HEK293 (cell line): ENCODE measurements around the gene LCN1.

Source experiments
- OSR2 ChIP-seq: fragments of 450-650 bp; formaldehyde crosslinking; IDR thresholded peaks from 2 replicates; pipeline ENCODE4 v1.5.1; 2016; ENCODE audit warnings: missing biosample characterization, missing genetic modification characterization
- YY1 ChIP-seq: fragments of 450-650 bp; formaldehyde crosslinking; IDR thresholded peaks from 2 replicates; pipeline ENCODE4 v1.5.1; 2018; ENCODE audit warnings: missing biosample characterization, missing genetic modification characterization
- ZNF132 ChIP-seq: fragments of 450-650 bp; formaldehyde crosslinking; IDR thresholded peaks from 2 replicates; pipeline ENCODE4 v1.5.1; 2017; ENCODE audit warnings: missing biosample characterization, missing genetic modification characterization, borderline replicate concordance
- ZNF211 ChIP-seq: fragments of 450-650 bp; formaldehyde crosslinking; IDR thresholded peaks from 2 replicates; pipeline ENCODE4 v1.5.1; 2016; ENCODE audit warnings: low read depth, missing biosample characterization, missing genetic modification characterization
- ZNF274 ChIP-seq, 2 experiments: fragments of 200-500 bp in 1 of 2; fragments of 450-650 bp in 1 of 2; sonication (Bioruptor generic) in 1 of 2; formaldehyde crosslinking in 1 of 2; IDR thresholded peaks; 2 replicates each; pipeline versions ENCODE4 v1.5.1 to v1.6.1; 2014 to 2016; ENCODE audit warnings: borderline replicate concordance in 1 of 2, inconsistent platforms in 1 of 2, low read length in 1 of 2, missing biosample characterization in 1 of 2, missing genetic modification characterization in 1 of 2
- ZNF558 ChIP-seq: fragments of 450-650 bp; formaldehyde crosslinking; IDR thresholded peaks from 2 replicates; pipeline ENCODE4 v1.5.1; 2016; ENCODE audit warnings: missing biosample characterization, missing genetic modification characterization
- TF ChIP-seq, protein P1 (sequence below): fragments of 450-650 bp; formaldehyde crosslinking; IDR thresholded peaks from 2 replicates; pipeline ENCODE4 v1.5.1; 2016; ENCODE audit warnings: missing biosample characterization, missing genetic modification characterization
- TF ChIP-seq, protein P2 (sequence below): fragments of 450-650 bp; IDR thresholded peaks from 2 replicates; pipeline ENCODE4 v1.5.1; 2018; ENCODE audit warnings: missing biosample characterization, missing genetic modification characterization
- TF ChIP-seq, protein P3 (sequence below): sonication (generic); formaldehyde crosslinking; IDR thresholded peaks from 2 replicates; pipeline ENCODE4 v1.8.1; 2022; ENCODE audit warnings: mild to moderate bottlenecking, moderate library complexity, missing genetic modification reagents

DNA sequence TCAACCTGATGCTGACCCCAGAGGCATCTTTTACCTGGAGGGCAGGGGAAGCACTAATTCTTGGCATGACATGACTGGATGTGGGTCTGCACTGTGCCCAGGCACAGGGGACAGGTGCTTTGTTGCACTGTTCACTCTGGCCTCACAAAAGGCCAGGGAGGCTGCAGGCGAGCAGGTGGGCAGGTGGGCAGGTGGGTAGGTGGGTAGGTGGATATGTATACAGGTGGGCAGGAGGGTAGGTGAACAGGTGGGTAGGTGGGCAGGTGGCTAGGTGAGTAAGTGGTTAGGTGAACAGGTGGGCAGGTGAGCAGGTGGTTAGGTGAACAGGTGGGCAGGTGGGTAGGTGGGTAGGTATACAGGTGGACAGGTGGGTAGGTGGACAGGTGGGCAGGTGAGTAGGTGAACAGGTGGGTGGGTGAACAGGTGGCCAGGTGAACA is 41.8 kb downstream of the LCN1 start:
- TF ChIP-seq ZNF132 (tag by site-specific recombination) (no peak), OSR2 (tag by site-specific recombination) (no peak), ZNF211 (tag by site-specific recombination) (no peak), YY1 (tag by site-specific recombination) (no peak), ZNF558 (tag by site-specific recombination) (no peak), ZNF274 (IDR thresholded peaks at IDR 0.05; ENCODE audit: low read length) (no peak), ZNF274 (tag by site-specific recombination; IDR thresholded peaks at IDR 0.05; ENCODE audit: borderline replicate concordance) (no peak)
- TF ChIP-seq, protein P1, sequence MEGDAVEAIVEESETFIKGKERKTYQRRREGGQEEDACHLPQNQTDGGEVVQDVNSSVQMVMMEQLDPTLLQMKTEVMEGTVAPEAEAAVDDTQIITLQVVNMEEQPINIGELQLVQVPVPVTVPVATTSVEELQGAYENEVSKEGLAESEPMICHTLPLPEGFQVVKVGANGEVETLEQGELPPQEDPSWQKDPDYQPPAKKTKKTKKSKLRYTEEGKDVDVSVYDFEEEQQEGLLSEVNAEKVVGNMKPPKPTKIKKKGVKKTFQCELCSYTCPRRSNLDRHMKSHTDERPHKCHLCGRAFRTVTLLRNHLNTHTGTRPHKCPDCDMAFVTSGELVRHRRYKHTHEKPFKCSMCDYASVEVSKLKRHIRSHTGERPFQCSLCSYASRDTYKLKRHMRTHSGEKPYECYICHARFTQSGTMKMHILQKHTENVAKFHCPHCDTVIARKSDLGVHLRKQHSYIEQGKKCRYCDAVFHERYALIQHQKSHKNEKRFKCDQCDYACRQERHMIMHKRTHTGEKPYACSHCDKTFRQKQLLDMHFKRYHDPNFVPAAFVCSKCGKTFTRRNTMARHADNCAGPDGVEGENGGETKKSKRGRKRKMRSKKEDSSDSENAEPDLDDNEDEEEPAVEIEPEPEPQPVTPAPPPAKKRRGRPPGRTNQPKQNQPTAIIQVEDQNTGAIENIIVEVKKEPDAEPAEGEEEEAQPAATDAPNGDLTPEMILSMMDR (tag by site-specific recombination): no peak
- TF ChIP-seq, protein P2, sequence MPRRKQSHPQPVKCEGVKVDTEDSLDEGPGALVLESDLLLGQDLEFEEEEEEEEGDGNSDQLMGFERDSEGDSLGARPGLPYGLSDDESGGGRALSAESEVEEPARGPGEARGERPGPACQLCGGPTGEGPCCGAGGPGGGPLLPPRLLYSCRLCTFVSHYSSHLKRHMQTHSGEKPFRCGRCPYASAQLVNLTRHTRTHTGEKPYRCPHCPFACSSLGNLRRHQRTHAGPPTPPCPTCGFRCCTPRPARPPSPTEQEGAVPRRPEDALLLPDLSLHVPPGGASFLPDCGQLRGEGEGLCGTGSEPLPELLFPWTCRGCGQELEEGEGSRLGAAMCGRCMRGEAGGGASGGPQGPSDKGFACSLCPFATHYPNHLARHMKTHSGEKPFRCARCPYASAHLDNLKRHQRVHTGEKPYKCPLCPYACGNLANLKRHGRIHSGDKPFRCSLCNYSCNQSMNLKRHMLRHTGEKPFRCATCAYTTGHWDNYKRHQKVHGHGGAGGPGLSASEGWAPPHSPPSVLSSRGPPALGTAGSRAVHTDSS (tag by site-specific recombination): no peak
- TF ChIP-seq, protein P3, sequence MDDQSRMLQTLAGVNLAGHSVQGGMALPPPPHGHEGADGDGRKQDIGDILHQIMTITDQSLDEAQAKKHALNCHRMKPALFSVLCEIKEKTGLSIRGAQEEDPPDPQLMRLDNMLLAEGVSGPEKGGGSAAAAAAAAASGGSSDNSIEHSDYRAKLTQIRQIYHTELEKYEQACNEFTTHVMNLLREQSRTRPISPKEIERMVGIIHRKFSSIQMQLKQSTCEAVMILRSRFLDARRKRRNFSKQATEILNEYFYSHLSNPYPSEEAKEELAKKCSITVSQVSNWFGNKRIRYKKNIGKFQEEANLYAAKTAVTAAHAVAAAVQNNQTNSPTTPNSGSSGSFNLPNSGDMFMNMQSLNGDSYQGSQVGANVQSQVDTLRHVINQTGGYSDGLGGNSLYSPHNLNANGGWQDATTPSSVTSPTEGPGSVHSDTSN (CRISPR knock-in tag): no peak
